ENCODE measurements around the gene SHKBP1.

The SHKBP1 gene

DNA sequence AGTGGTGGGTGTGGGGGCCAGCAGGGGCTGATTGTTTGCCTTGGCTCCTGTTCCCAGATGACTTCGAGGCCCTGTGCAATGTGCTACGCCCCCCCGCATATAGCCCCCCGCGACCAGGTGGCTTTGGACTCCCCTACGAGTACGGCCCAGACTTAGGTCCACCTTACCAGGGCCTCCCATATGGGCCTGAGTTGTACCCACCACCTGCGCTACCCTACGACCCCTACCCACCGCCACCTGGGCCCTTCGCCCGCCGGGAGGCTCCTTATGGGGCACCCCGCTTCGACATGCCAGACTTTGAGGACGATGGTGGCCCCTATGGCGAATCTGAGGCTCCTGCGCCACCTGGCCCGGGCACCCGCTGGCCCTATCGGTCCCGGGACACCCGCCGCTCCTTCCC is 50.2 kb downstream of the SHKBP1 start:
- in situ Hi-C loops (cut with HindIII; ENCODE audit: low sequenced_read_pairs): no loop called here
- H3K4me3 ChIP-seq (ENCODE audit: low read depth, low read length): no peak overlapping the region
- no peak for DNase-seq (ENCODE audit: low read depth, low spot score)
- TF ChIP-seq, protein P1, sequence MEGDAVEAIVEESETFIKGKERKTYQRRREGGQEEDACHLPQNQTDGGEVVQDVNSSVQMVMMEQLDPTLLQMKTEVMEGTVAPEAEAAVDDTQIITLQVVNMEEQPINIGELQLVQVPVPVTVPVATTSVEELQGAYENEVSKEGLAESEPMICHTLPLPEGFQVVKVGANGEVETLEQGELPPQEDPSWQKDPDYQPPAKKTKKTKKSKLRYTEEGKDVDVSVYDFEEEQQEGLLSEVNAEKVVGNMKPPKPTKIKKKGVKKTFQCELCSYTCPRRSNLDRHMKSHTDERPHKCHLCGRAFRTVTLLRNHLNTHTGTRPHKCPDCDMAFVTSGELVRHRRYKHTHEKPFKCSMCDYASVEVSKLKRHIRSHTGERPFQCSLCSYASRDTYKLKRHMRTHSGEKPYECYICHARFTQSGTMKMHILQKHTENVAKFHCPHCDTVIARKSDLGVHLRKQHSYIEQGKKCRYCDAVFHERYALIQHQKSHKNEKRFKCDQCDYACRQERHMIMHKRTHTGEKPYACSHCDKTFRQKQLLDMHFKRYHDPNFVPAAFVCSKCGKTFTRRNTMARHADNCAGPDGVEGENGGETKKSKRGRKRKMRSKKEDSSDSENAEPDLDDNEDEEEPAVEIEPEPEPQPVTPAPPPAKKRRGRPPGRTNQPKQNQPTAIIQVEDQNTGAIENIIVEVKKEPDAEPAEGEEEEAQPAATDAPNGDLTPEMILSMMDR (IDR thresholded peaks at IDR 0.05; ENCODE audit: low read depth, low read length): no peak

GRCh38 chr19:40627486-40628279 is 51.0 kb downstream of the SHKBP1 start:
- in situ Hi-C loops (cut with HindIII; ENCODE audit: low sequenced_read_pairs): no loop called here
- H3K4me3 ChIP-seq (ENCODE audit: low read depth, low read length): no peak overlapping the region
- DNase-seq (ENCODE audit: low read depth, low spot score): no peak
- TF ChIP-seq, protein P1 (IDR thresholded peaks at IDR 0.05; ENCODE audit: low read depth, low read length): no peak

GRCh38 chr19:40629346-40629745 is 52.7 kb downstream of the SHKBP1 start:
- DNase-seq (ENCODE audit: low read depth, low spot score): no peak
- H3K4me3 ChIP-seq (ENCODE audit: low read depth, low read length): no peak overlapping the region
- TF ChIP-seq, protein P1 (IDR thresholded peaks at IDR 0.05; ENCODE audit: low read depth, low read length): no peak
- in situ Hi-C loops (cut with HindIII; ENCODE audit: low sequenced_read_pairs): no loop called here

- H3K4me3 ChIP-seq (ENCODE audit: low read depth, low read length): no peak overlapping the region
- TF ChIP-seq, protein P1 (IDR thresholded peaks at IDR 0.05; ENCODE audit: low read depth, low read length): no peak
- DNase-seq (ENCODE audit: low read depth, low spot score): no peak
- in situ Hi-C loops (cut with HindIII; ENCODE audit: low sequenced_read_pairs): no loop called here
These were observed 54.0 kb downstream of the SHKBP1 start for GRCh38 chr19:40630571-40631160.

DNA sequence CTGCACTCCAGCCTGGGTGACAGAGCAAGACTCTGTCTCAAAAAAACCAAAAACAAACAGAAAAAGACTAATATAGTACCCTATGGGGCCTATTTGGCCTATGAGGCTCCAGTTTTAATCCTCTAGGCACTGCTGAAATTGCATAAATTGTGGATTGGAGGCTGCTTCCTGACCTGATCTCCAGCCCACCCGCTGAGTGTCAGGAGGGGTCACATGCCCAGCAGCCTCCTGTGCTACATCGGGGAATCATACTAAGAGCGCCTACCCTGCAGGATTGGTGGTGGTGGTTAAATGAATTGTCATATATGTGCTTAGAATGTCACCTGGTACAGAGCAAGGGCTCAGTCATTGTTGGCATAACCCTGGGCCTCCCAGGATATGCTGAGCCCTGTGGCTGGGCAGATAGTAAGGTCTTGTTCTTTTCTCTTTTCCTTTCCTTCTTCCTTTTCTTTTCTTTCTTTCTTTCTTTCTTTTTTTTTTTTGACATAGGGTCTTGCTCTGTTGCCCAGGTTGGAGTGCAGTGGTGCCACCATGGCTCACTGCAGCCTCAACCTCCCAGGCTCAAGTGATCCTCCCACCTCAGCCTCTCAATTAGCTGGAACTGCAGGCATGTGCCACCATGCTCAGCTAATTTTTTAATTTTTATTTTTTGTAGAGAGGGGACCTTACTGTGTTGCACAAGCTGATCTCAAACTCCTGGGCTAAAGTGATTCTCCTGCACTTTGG is 55.8 kb downstream of the SHKBP1 start:
- no peak for DNase-seq (ENCODE audit: low read depth, low spot score)
- TF ChIP-seq, protein P1 (IDR thresholded peaks at IDR 0.05; ENCODE audit: low read depth, low read length): no peak
- no peak overlapping the region for H3K4me3 ChIP-seq (ENCODE audit: low read depth, low read length)
- in situ Hi-C loops (cut with HindIII; ENCODE audit: low sequenced_read_pairs): no loop called here

DNA sequence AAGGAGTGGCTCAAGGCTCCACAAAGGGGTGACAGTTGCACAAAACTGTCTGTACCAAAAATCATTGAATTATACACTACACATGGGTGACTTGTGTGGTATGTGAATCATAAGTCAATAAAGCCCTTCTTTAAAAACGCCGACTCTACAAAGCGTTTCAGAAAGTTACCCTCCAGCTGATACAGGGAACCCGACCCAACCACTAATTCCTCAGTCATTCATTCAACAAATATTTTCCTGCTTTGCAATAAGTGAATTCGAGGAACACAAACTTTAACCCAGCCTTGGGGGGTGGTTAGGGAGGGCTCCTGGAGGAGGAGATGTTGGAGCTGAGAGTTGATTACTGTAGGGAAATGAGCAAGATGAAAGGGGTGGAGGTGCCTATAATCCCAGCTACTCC is 56.5 kb downstream of the SHKBP1 start:
- no peak overlapping the region for H3K4me3 ChIP-seq (ENCODE audit: low read depth, low read length)
- in situ Hi-C loops (cut with HindIII; ENCODE audit: low sequenced_read_pairs): no loop called here
- TF ChIP-seq, protein P1 (IDR thresholded peaks at IDR 0.05; ENCODE audit: low read depth, low read length): no peak
- DNase-seq (ENCODE audit: low read depth, low spot score): peak; percentile 60

Measured in astrocyte of the spinal cord (primary cell).